BLaER1 (cell line): Measurements from ENCODE around the gene MAP1B.

Experiments
- H3K27ac ChIP-seq: shearing (Covaris generic); formaldehyde crosslinking; 2 replicates; pipeline ENCODE4 v1.8.1; 2022
- H3K27me3 ChIP-seq: shearing (Covaris generic); formaldehyde crosslinking; 2 replicates; pipeline ENCODE4 v1.8.1; 2022
- H3K36me3 ChIP-seq: shearing (Covaris generic); formaldehyde crosslinking; 2 replicates; pipeline ENCODE4 v1.8.1; 2022
- H3K4me1 ChIP-seq: shearing (Covaris generic); formaldehyde crosslinking; 2 replicates; pipeline ENCODE4 v1.8.1; 2022
- H3K4me2 ChIP-seq: shearing (Covaris generic); formaldehyde crosslinking; 2 replicates; pipeline ENCODE4 v1.8.1; 2022
- H3K4me3 ChIP-seq: shearing (Covaris generic); formaldehyde crosslinking; 2 replicates; pipeline ENCODE4 v1.8.1; 2022
- H3K9ac ChIP-seq: shearing (Covaris generic); formaldehyde crosslinking; 2 replicates; pipeline ENCODE4 v1.8.1; 2022
- H3K9me3 ChIP-seq: shearing (Covaris generic); formaldehyde crosslinking; 2 replicates; pipeline ENCODE4 v1.8.1; 2022
- H4K20me1 ChIP-seq: shearing (Covaris generic); formaldehyde crosslinking; 2 replicates; pipeline ENCODE4 v1.8.1; 2022
- Cebpa-rat ChIP-seq: shearing (Covaris generic); IDR thresholded peaks from 2 replicates; pipeline ENCODE4 v1.8.1; 2022

The MAP1B gene

DNA sequence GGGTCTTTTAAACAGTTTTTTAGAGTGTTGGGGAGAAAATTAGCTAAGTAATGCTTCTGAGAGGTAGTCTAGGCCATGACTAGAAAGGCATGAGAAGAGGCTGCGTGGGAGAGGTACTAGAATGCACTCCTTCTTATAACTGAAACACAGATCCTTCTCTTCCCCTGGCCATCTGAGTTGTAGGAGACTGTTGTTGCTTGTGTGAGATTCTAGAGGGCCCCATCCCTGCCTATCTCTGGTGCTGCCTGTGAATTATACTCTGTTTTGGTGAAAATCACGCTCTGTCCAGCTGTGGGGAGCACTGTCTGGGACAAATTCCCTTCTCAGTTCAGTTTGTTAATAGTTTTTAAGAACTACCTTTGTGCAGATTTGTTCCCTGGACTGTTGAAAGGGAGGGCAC is 37.5 kb downstream of the MAP1B start:
- Histone ChIP-seq H3K9ac (no peak overlapping the region), H3K27me3 (no peaks in the 10 kb centered on the region)
- no peak for TF ChIP-seq Cebpa-rat

DNA sequence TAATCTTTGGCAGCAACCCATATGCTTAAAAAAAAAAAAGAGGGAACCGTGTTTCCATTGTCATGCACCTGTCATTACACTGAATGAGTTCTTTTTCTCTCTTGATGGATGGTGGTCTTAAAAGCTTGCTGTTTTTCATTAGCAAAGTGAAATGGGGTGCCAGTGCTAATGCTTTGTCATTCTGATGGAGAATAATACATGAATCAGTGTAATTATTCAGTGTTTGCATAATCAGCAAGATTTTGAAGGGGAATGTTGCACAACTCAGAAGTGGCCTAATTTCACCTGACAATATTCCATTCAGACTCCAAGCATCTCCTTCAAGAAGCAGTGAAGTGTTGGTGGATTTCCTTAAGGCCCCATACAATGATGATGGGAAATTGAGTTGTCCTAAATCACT is 38.1 kb downstream of the MAP1B start:
- Histone ChIP-seq H3K9me3 (no peaks in the 10 kb centered on the region), H3K27ac (no peak overlapping the region), H3K27me3 (no peaks in the 10 kb centered on the region), H3K4me2 (no peak overlapping the region), H4K20me1 (no peaks in the 10 kb centered on the region; the same call in 1 of the 2 replicates), H3K4me3 (no peak overlapping the region), H3K36me3 (peaks cover 21% of the 10 kb centered on the region; the same call in 1 of the 2 replicates), H3K4me1 (no peaks in the 10 kb centered on the region), H3K9ac (no peak overlapping the region)
- TF ChIP-seq Cebpa-rat: no peak

More for the DNA sequence above, 37.5 kb downstream of the MAP1B start:
- Histone ChIP-seq H3K9me3 (no peaks in the 10 kb centered on the region), H3K4me3 (no peak overlapping the region), H3K27ac (no peak overlapping the region), H3K4me1 (no peaks in the 10 kb centered on the region), H3K4me2 (no peak overlapping the region), H3K36me3 (peaks cover 21% of the 10 kb centered on the region; the same call in 1 of the 2 replicates), H4K20me1 (no peaks in the 10 kb centered on the region; the same call in 1 of the 2 replicates)

GRCh38 chr5:72146056-72146455 is 38.8 kb downstream of the MAP1B start:
- Histone ChIP-seq H3K9ac (no peak overlapping the region), H3K4me3 (no peak overlapping the region), H3K4me2 (no peak overlapping the region), H3K4me1 (no peaks in the 10 kb centered on the region), H3K9me3 (no peaks in the 10 kb centered on the region), H3K36me3 (peaks cover 21% of the 10 kb centered on the region; the same call in 1 of the 2 replicates), H4K20me1 (no peaks in the 10 kb centered on the region; the same call in 1 of the 2 replicates), H3K27me3 (no peaks in the 10 kb centered on the region), H3K27ac (no peak overlapping the region)
- no peak for TF ChIP-seq Cebpa-rat

- Histone ChIP-seq H3K4me2 (no peak overlapping the region), H3K27me3 (no peaks in the 10 kb centered on the region), H3K9ac (no peak overlapping the region), H3K4me3 (no peak overlapping the region), H3K27ac (no peak overlapping the region), H3K9me3 (no peaks in the 10 kb centered on the region), H4K20me1 (no peaks in the 10 kb centered on the region; the same call in 1 of the 2 replicates), H3K4me1 (no peaks in the 10 kb centered on the region), H3K36me3 (peaks cover 21% of the 10 kb centered on the region; the same call in 1 of the 2 replicates)
- TF ChIP-seq Cebpa-rat: no peak
Measured at GRCh38 chr5:72147569-72147968, 40.3 kb downstream of the MAP1B start.

DNA sequence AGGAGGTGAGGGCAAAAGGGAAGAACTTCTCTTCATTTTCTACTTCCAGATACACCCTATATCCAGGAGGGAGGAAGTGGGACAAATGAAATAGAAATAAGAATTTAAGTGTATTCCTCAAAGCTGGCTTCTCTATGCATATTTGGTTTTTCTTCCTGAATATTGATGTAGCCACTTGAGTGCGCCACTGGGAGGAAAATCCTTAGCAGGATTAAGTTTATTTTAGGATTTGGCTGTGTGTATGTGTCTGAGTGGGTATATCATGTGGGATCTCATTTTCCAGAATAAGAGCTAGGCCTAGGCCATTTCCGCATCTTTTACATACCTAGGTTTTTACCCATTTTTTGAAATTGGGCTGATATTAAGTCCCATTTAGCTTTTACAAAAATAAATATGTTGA is 42.5 kb downstream of the MAP1B start:
- H3K9ac ChIP-seq: no peak overlapping the region
- H3K4me2 ChIP-seq: no peak overlapping the region
- H3K9me3 ChIP-seq: no peaks in the 10 kb centered on the region
- H3K36me3 ChIP-seq: peaks cover 21% of the 10 kb centered on the region; the same call in 1 of the 2 replicates
- TF ChIP-seq Cebpa-rat: no peak
- H3K27ac ChIP-seq: no peak overlapping the region
- no peaks in the 10 kb centered on the region for H3K4me1 ChIP-seq
- H4K20me1 ChIP-seq: no peaks in the 10 kb centered on the region; the same call in 1 of the 2 replicates
- no peaks in the 10 kb centered on the region for H3K27me3 ChIP-seq
- no peak overlapping the region for H3K4me3 ChIP-seq

DNA sequence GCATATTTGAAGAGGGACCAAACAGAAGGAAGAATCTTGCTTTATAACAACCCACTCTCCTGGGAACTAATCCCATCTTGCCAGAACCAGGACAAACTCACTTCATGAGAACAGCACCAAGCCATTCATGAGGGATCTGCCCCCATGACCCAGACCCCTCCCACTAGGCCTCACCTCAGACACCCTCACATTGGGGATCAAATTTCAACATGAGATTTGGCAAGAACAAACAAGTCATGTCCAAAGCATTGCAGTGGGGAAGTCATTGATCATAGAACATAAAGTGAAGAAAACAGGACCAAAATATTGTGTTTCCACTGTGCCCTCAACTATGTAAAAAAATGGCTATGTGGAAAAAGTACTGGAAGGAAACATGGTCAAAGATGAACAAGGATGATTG is 43.9 kb downstream of the MAP1B start:
- Histone ChIP-seq H3K27me3 (no peaks in the 10 kb centered on the region), H3K9ac (no peak overlapping the region), H3K9me3 (no peaks in the 10 kb centered on the region), H4K20me1 (no peaks in the 10 kb centered on the region), H3K4me2 (no peak overlapping the region), H3K4me1 (no peaks in the 10 kb centered on the region), H3K27ac (no peak overlapping the region), H3K36me3 (peaks cover 20% of the 10 kb centered on the region; the same call in 1 of the 2 replicates), H3K4me3 (no peak overlapping the region)
- TF ChIP-seq Cebpa-rat: no peak

- H3K36me3 ChIP-seq: peaks cover 15% of the 10 kb centered on the region; the same call in 1 of the 2 replicates
- no peak overlapping the region for H3K4me2 ChIP-seq
- H3K4me3 ChIP-seq: no peak overlapping the region
- no peaks in the 10 kb centered on the region for H3K4me1 ChIP-seq
- no peaks in the 10 kb centered on the region for H3K9me3 ChIP-seq
- H3K27me3 ChIP-seq: no peaks in the 10 kb centered on the region
- no peak overlapping the region for H3K9ac ChIP-seq
- H3K27ac ChIP-seq: no peak overlapping the region
- TF ChIP-seq Cebpa-rat: no peak
- no peaks in the 10 kb centered on the region for H4K20me1 ChIP-seq
Measured at GRCh38 chr5:72151646-72152045, 44.4 kb downstream of the MAP1B start.

DNA sequence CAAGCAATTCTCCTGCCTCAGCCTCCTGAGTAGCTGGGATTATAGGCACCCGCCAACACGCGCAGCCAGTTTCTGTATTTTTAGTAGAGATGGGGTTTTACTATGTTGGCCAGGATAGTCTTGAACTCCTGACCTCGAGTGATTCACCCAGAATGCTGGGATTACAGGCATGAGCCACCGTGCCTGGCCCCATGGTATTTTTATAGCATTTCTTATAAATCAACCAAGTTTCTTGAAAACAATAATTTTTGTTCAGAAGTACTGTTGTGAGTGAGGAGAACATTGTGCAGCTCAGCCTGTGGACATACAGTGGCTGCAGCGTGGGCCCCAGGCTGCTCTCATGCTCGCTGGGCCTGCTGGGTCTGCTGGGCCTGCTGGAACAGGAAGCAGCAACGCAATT is 45.3 kb downstream of the MAP1B start:
- Histone ChIP-seq H4K20me1 (no peaks in the 10 kb centered on the region), H3K4me2 (no peak overlapping the region), H3K4me1 (no peaks in the 10 kb centered on the region)

DNA sequence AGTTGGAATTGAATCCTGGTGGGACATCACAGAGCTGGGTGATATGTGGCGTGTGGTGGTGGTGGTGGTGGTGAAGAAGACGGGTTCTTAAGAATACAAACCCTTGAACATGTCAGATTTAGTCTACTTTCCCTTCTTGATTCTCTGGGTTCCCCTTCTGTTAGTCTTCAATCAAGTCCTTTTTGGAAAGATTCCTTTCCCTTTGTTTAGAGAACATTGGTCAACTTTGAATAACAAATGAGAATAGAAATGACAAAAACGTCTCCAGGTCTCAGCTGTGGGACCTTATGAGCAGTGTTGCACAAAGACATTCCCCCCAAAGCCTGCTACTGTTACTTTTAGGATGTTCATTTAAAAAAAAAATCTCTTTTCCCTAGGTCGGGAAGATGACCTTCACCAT is 46.3 kb downstream of the MAP1B start:
- no peak for TF ChIP-seq Cebpa-rat
- H3K9me3 ChIP-seq: no peaks in the 10 kb centered on the region
- no peaks in the 10 kb centered on the region for H3K4me1 ChIP-seq
- H3K9ac ChIP-seq: no peak overlapping the region
- H3K4me2 ChIP-seq: no peak overlapping the region
- H3K27me3 ChIP-seq: no peaks in the 10 kb centered on the region
- no peak overlapping the region for H3K27ac ChIP-seq
- peaks cover 5% of the 10 kb centered on the region; the same call in 1 of the 2 replicates for H3K36me3 ChIP-seq
- no peaks in the 10 kb centered on the region for H4K20me1 ChIP-seq
- no peak overlapping the region for H3K4me3 ChIP-seq

More for the DNA sequence above, 45.3 kb downstream of the MAP1B start:
- Histone ChIP-seq H3K27ac (no peak overlapping the region), H3K36me3 (peaks cover 10% of the 10 kb centered on the region; the same call in 1 of the 2 replicates), H3K4me3 (no peak overlapping the region), H3K27me3 (no peaks in the 10 kb centered on the region), H3K9ac (no peak overlapping the region), H3K9me3 (no peaks in the 10 kb centered on the region)
- no peak for TF ChIP-seq Cebpa-rat

DNA sequence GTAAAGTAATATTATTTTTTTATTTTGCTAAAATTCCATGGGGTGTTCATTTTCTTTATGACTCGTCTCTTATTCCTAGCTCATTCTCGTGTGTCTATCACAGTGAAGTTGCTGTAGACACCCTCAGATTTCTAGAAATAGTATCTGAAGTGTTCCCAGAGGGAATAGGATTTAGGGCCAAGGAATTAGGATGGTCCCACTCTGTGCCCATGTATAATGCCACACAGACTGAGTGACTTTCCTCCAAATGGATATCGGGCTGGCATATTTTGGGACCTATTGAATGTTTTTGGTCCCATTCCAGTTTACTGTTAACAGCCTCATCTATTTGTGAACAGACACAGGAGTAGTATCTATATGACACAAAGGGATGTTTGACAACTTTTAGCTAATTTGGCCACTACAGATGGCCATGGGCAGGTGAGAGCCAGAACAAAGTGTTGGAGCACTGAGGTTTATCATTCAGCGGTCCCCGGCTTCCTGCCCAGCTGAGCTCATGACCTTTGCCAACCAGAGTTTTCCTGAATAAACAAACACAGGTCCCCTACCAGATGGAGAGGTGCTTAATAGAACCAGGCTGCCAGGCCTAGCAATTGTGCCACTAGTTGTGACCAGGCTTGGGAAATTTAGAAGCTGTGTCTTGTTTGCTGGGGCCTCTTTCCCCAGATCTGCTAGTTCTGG is 46.9 kb downstream of the MAP1B start:
- no peaks in the 10 kb centered on the region for H3K4me1 ChIP-seq
- no peak overlapping the region for H3K27ac ChIP-seq
- H3K9me3 ChIP-seq: no peaks in the 10 kb centered on the region
- H3K9ac ChIP-seq: no peak overlapping the region
- H4K20me1 ChIP-seq: no peaks in the 10 kb centered on the region
- no peak overlapping the region for H3K4me2 ChIP-seq
- H3K36me3 ChIP-seq: no peaks in the 10 kb centered on the region
- no peak overlapping the region for H3K4me3 ChIP-seq
- no peak for TF ChIP-seq Cebpa-rat
- no peaks in the 10 kb centered on the region for H3K27me3 ChIP-seq
